GM18858 (cell line): ENCODE results near the gene UVRAG.

ENCODE experiments used
- ATAC-seq: cut with Tn5 transposase; IDR thresholded peaks from one replicate; pipeline ENCODE4 v1.9.1; 2021; ENCODE audit not compliant: unreplicated experiment

The UVRAG gene

DNA sequence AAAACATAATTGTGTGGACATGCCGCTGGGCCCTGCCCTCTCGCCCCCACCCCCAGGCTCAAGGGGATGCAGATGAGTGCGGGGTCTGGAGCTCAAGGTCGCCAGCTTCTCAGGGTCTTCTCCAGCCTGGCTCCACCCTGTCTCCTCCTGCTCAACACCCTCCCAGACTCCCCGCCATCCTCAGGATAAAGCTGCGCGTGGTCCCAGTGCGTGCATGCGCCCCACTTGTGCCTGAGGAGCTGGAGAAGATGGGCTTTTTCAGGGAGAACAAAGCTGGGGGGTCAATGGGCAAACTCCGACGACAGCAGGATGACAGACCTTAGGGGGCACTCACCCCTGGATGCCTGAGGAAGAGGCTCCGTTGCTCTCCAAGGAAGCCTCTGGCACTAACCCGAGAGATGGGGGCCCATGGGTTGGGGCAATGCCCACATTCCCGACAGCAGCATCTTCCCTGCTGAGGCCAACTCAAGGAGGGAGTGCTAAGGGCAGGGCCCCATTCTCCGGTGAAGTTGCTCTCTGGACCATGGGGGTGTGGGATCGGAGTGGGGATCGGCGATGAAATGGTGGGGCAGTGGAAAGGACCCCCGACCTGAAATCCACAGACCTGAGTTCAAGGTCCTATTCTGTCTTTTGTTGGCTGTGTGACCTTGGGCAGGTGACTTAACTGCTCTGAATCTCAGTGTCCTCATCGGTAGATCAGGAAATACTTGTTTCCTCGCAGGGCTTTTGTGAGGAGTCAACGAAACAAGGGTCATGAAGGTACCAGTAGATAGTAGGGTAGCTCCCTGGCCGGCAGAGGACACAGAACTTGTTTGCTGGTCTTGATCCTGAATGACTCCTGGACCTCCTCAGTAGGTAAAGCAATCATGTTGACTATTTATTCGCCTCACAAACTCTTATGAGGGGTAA, 343.6 kb downstream of the UVRAG start:
- no peak for ATAC-seq

- no peak for ATAC-seq
Observed at GRCh38 chr11:76159303-76159937, 344.4 kb downstream of the UVRAG start.

GRCh38 chr11:76159983-76160661, 345.1 kb downstream of the UVRAG start:
- no peak for ATAC-seq

GRCh38 chr11:76160856-76161255, 345.8 kb downstream of the UVRAG start:
- no peak for ATAC-seq

GRCh38 chr11:76161261-76161961, 346.4 kb downstream of the UVRAG start:
- no peak for ATAC-seq

- ATAC-seq: no peak
Observed at GRCh38 chr11:76162336-76163288, 347.6 kb downstream of the UVRAG start.

- ATAC-seq: no peak
Observed at GRCh38 chr11:76163289-76163880, 348.4 kb downstream of the UVRAG start.

GRCh38 chr11:76164081-76164480, 349.1 kb downstream of the UVRAG start:
- ATAC-seq: no peak

DNA sequence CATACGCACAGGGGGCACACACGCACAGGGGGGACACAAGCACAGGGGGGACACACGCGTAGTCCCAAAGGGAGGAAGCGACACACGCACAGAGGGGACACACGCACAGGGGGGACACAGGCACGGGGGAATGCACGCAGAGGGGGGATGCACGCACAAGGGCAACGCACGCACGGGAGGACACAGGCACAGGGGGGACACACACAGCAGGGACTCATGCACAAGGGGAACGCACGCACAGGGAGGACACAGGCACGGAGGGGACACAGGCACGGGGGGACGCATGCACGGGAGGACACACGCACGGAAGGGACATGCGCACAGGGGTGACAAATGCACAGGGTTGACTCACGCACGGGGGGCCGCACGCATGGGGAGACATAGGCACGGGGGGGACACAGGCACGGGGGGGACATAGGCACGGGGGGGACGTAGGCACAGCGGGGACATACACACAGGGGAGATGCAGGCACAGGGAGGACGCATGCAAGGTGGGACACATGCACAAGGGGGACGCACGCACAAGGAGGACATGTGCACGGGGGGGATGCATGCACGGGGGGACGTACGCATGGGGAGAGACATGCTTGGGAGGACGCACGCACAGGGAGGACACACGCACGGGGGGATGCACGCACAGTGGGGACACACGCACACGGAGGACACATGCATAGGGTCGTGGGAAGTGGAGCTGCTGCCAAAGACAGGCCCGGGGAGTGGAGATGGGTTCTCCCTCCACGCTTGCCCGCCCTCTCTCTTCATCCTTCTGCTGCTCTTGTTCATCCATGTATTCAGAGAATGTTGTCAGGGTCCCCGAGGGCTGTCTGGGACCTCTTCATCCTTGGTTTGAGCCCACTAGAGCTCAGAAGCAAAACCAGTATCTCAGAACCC, 350.1 kb downstream of the UVRAG start:
- ATAC-seq: no peak

DNA sequence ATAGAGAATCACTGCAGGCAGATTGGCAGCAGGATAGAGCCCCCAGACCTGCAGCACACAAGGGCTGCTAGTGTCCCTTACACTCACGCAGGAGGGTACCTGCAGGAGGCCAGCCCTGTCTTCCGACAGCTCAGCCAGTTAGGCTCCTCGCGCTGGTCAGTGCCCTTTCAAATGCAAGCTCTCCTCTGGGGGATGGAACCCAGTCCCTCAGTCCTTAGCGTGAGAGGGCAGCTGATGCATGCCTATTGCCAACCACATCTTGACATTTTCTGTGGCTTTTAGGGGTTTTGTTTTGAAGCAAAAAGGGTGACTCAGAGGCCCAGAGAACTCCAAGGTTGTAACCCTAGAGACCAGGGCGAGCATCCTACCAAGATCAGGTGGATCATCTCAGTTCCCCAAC, 351.3 kb downstream of the UVRAG start:
- no peak for ATAC-seq

DNA sequence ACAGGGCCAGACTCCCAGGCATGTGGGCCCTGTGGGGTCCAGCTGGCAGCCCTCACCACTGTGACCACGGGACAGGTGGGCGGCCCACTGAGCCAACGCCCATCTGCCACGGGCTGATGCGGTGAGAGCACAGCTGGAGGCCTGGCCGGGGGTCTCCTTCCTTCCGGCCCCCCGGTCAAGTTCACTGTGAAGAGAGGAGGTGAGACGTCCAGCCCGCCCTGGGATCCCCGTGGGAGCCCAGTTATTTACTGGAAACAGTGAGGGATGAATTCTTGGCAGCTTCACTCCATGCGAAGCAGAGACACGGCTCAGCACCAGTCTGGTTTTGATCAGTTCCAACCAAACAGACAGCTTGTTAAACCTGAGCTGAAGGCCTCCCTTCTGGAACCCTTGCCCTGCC, 352.6 kb downstream of the UVRAG start:
- no peak for ATAC-seq

DNA sequence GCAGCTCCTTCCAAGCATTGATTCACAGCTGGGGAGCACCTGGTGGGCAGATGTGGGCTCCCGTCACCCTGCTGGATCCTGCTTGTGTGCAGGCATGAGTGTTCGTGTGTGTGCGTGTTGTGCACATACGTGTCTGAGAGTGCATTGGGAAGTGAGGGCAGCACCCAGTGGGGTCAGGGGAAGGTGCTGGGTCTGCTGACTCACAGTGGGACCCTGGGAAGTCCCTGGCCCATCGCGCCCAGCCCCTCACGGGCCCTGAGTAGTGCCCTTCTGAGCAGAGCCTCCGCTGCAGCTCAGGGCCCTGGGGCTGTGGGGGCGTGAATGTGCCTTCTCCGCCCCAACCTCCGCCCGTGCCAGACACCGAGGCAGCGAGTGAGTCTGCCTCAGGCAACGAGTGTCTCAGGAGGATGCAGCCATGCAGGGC, 354.5 kb downstream of the UVRAG start:
- ATAC-seq: no peak

- no peak for ATAC-seq
Observed at GRCh38 chr11:76170468-76170867, 355.5 kb downstream of the UVRAG start.

DNA sequence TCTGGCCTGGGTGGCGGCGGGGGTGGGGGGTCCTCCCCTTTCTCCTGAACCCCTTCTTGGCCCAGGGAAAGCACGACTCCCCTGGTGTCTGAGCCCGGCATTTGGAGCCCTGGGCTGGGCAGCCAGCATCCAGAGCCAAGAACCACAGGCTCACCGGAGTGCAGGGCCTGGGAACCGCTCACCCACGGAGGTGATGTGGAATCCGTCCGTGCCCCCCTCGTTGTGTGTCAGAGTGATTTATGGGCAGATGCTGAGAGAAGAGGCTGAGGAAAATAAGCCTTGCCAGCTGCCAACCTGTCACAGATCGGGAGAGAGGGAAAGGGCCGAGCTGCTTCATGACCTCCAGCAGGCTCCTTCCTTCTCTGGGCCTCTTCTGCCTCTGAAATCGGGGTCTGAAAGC, 357.6 kb downstream of the UVRAG start:
- no peak for ATAC-seq

DNA sequence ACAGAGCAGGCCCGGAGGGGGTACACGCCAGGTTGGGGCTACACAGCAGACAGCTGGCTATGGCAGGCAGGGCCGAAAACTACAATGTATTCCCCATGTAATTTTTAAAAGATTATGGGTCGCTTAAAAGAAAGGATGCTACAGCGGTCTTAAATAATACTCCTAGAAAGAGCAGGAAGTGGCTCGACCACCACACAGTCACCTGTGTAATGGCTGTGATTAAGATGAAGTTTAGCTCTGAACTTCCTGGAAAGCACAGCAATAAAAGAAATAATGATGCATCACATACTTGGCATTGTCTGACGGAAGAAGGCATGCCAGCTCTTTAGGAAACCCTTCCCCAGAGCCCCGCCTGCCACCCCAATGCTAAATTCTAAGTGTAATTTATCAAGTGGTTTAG, 358.7 kb downstream of the UVRAG start:
- ATAC-seq: no peak

DNA sequence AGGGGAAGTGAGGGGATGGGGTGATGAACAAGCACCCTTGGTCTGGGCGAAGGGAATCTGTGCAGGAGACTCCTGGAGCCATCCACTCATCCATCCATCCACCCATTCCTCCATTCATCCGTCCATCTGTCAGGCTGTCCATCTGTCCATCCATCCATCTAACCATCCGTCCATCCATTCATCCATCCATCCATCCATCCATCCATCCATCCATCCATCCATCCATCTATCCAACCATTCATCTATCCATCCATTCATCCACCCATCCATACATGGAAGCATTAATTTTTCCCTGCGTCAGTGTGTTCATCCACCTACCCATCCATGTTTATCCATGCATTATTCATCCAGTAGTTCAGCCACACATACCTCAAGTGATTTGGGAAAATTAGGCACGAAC, 359.3 kb downstream of the UVRAG start:
- no peak for ATAC-seq

- ATAC-seq: no peak
Observed at GRCh38 chr11:76175783-76176182, 360.8 kb downstream of the UVRAG start.

- ATAC-seq: no peak
Observed at GRCh38 chr11:76176463-76176862, 361.5 kb downstream of the UVRAG start.

DNA sequence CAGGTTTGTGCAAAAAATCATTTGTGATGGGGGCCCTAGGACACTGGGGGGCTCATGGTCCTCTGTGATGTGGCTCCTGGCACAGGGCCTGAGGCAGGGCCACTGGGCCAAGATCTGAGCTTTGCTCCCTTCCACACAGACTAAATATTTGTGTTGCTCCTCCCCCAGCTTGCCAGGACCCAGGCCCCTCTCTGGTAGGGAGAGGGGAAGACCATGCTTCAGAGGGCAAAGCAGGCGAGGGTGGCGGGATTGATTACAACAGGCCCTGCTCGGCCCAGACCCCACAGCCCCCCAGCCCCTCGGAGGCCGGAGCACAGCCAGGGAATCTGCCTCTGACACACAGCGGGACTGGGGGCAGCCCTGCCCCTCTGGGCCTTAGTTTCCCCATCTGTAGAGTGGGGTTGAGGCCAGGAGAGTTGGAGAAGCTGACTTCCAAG, 362.3 kb downstream of the UVRAG start:
- no peak for ATAC-seq
